ENCODE measurements around the gene RPP38. TPM values are rescaled to one million over a fixed set of nuclear protein-coding genes. Genes with fewer than 3 reads are reported as not detected.

Gene RPP38, protein sequence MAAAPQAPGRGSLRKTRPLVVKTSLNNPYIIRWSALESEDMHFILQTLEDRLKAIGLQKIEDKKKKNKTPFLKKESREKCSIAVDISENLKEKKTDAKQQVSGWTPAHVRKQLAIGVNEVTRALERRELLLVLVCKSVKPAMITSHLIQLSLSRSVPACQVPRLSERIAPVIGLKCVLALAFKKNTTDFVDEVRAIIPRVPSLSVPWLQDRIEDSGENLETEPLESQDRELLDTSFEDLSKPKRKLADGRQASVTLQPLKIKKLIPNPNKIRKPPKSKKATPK
- total RNA-seq: 15.1 and 15.5 TPM in 2 replicates

GRCh38 chr10:15097011-15097812, at the start of gene RPP38:
TSS of gene RPP38 (plus strand) at chr10:15097355. CDS start at chr10:15103315, 5,960 bp downstream.

DNA sequence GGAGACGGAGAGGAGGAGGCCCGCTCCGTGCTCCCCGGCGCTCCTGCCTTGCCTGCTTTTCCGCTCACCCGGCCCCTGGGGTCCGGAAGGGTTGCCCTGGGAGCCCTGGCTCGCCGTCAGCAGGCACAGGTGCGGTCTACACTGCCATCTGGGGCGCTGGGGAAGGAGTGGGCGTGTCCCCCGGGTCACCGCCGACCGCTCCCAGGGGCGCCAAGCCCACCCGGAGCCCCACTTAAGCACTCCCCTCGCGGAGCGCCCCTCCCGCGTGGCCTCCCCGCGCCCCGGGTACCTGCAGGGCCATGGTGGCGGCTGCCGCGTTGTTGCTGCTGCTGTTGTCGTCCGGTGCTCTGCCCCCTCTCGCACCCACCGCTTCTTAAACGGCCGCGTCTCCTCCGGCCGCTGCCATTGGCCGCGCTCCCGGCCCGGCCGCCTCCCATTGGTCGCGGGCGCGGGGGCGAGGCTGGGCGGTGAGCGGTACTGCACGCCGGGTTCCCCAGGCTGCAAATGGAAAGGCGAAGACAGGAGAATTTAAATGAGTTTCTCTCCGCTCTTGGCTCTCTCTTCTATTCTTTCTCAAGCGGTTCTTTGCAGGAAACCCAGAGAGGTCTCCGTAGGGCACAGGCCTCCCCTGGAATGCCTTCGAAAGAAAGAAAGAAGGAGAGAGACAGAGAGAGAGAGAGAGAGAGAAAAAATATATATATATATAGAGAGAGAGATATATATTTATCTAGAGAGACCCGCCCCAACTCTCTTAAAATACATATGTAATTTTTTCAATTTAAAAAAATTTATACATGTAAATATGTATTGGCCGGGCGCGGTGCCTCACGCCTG, 8.5 kb upstream of the RPP38 start, which contains the start of gene ACBD7:
ACBD7 (minus strand) TSS at position 349 of the 834 bp plus-strand sequence; CDS start at position 301, 48 bp downstream.

Other genes with a start within 250 kb of the RPP38 start
- 6.8 and 12.4 TPM in 2 replicates for gene SUV39H2, start 218.5 kb upstream of the RPP38 start, total RNA-seq
- gene DCLRE1C, start 143.3 kb upstream of the RPP38 start, total RNA-seq: 8.6 and 16.9 TPM in 2 replicates
- 0.50 TPM in 1 of 2 replicates, not detected in the other for gene MEIG1, start 138.0 kb upstream of the RPP38 start, total RNA-seq
- not detected in 2 replicates for gene OLAH, start 53.4 kb upstream of the RPP38 start, total RNA-seq
- 0.99 and 4.9 TPM in 2 replicates for gene ACBD7, start 8.6 kb upstream of the RPP38 start, total RNA-seq
- gene NMT2, start 71.3 kb downstream of the RPP38 start, total RNA-seq: 36.4 and 36.7 TPM in 2 replicates